Astrocyte (in vitro differentiated cells and primary cell): ENCODE measurements around the gene SEC31B. TPM values are rescaled to one million over a fixed set of nuclear protein-coding genes. Genes with fewer than 3 reads are reported as not detected.

Experiments
- total RNA-seq: library from RNA; stranded (reverse); gene quantifications from 2 replicates; pipeline ENCODE4 v1.2.1, GENCODE V29; 2021

SEC31B gene
- total RNA-seq, 1 donor from 2014 or later, result 7.8 TPM

Other genes starting within 250 kb of the SEC31B start
- 82.0 and 93.9 TPM in 2 replicates for gene BLOC1S2, start 233.2 kb downstream of the SEC31B start, total RNA-seq
- gene PKD2L1, start 189.6 kb downstream of the SEC31B start, total RNA-seq, result not detected in 2 replicates
- gene SCD, start 172.6 kb downstream of the SEC31B start, total RNA-seq, result 324 and 428 TPM in 2 replicates
- gene WNT8B, start 56.9 kb downstream of the SEC31B start, total RNA-seq, result not detected in 2 replicates
- gene NDUFB8, start 10.0 kb upstream of the SEC31B start, total RNA-seq, result 155 TPM in 2 replicates
- gene HIF1AN, start 16.1 kb upstream of the SEC31B start, total RNA-seq, result 49.4 and 50.1 TPM in 2 replicates
- 0.23 and 0.60 TPM in 2 replicates for gene PAX2, start 225.7 kb upstream of the SEC31B start, total RNA-seq